HL-60 (cell line): ENCODE results near the gene SF3B2.

Experiments
- DNase-seq, 2 experiments: peaks; one replicate each; pipeline ENCODE4 v3.0.0-alpha.2; 2010 to 2020; ENCODE audit warnings: low read depth in 1 of 2, low spot score in 1 of 2
- H3K27ac ChIP-seq: fragments of 250-450 bp; sonication (Bioruptor Pico); replicated peaks from 2 replicates; pipeline ENCODE4 v1.5.1; 2020; ENCODE audit warnings: mild to moderate bottlenecking, moderate library complexity
- H3K27me3 ChIP-seq: fragments of 250-450 bp; sonication (Bioruptor Pico); 2 replicates; pipeline ENCODE4 v1.5.1; 2021; ENCODE audit warnings: mild to moderate bottlenecking, moderate library complexity; ENCODE audit not compliant: insufficient read depth, poor library complexity, severe bottlenecking
- H3K4me3 ChIP-seq: replicated peaks from 2 replicates; pipeline ENCODE4 v1.5.1; 2011; ENCODE audit warnings: mild to moderate bottlenecking, control low read depth, low read length; ENCODE audit not compliant: insufficient read depth
- GABPA ChIP-seq: IDR thresholded peaks from 2 replicates; pipeline ENCODE4 v1.6.1; 2012; ENCODE audit warnings: low read depth
- POLR2AphosphoS5 ChIP-seq: IDR thresholded peaks from 2 replicates; pipeline ENCODE4 v1.6.1; 2012; ENCODE audit warnings: low read depth
- SPI1 ChIP-seq: IDR thresholded peaks from 2 replicates; pipeline ENCODE4 v1.6.1; 2012; ENCODE audit warnings: low read depth, mild to moderate bottlenecking, borderline replicate concordance
- TF ChIP-seq, protein P1 (sequence below): IDR thresholded peaks from one replicate; pipeline ENCODE4 v1.5.1; 2011; ENCODE audit warnings: low read length, control low read depth, inconsistent platforms; ENCODE audit not compliant: insufficient read depth
- TF ChIP-seq, protein P2 (sequence below): IDR thresholded peaks from 2 replicates; pipeline ENCODE4 v1.6.1; 2012; ENCODE audit warnings: low read depth; ENCODE audit not compliant: insufficient replicate concordance

The SF3B2 gene

DNA sequence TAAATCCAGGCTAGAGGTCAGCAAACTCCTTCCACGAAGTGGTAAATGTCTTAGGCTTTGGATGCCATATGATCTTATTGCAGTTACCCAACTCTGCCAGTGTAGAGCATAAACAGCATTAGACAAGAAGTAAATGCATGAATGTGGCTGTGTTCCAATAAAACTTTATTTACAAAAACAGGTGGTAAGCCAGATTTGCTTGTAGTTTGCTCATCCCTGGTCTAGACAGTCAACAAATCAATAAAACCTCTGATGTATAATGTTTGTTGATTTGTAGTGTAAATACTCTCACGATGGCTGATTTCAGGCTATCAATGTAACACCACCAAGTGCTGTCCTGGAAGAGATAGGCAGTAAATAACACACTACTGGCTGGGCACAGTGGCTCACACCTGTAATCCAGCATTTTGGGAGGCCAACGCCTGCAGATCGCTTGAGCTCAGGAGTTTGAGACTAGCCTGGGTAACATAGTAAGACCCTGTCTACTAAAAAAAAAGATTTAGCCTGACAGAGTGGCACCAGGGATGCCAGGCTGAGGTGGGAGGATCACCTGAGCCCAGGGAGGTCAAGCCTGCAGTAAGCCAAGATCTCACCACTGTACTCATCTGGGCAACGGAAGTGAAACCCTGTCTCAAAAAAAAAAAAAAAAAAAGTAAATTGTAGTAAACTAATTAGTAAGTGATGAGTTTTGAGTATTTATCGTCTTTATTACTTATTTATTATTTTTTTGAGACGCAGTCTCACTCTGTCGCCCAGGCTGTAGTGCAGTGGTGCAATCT is 19.0 kb upstream of the SF3B2 start:
- peaks cover 2% of the 10 kb centered on the region for H3K27me3 ChIP-seq
- H3K4me3 ChIP-seq: no peak overlapping the region
- DNase-seq: no peak
- TF ChIP-seq GABPA: no peak
- H3K27ac ChIP-seq: no peak overlapping the region

DNA sequence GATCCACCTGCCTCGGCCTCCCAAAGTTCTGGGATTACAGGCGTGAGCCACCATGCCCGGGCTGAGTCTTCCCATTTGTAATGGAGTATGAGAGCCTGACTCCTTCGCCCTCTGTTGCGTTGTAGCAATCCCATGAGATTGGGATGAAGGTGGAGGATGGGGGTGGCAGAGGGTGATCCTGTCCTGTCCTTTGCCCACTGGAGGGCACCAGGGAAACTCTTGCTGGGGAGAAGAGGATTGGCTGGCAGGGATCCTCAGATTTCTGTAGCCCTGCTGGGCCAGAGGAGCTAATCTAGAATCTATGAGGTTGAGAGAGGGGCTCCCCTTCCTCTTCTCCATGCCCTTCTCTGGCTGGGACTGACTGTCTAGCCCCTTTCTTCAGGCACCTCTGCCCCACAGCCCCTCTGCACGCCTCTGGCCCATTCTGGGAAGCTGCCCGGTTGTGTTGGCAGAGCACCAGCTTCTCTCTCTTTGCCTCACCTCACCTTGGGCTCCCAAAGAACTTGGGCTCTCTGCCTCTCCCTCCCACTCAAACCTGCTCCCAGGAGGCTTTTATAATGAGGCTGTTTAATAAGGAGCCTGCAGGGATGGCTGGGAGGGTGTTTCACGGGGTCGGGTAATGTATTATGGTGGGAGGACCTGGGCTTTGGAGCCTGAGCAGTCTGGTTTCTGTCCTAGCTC is 16.4 kb upstream of the SF3B2 start:
- TF ChIP-seq, protein P1, sequence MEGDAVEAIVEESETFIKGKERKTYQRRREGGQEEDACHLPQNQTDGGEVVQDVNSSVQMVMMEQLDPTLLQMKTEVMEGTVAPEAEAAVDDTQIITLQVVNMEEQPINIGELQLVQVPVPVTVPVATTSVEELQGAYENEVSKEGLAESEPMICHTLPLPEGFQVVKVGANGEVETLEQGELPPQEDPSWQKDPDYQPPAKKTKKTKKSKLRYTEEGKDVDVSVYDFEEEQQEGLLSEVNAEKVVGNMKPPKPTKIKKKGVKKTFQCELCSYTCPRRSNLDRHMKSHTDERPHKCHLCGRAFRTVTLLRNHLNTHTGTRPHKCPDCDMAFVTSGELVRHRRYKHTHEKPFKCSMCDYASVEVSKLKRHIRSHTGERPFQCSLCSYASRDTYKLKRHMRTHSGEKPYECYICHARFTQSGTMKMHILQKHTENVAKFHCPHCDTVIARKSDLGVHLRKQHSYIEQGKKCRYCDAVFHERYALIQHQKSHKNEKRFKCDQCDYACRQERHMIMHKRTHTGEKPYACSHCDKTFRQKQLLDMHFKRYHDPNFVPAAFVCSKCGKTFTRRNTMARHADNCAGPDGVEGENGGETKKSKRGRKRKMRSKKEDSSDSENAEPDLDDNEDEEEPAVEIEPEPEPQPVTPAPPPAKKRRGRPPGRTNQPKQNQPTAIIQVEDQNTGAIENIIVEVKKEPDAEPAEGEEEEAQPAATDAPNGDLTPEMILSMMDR: no peak
- TF ChIP-seq SPI1 (no peak), POLR2AphosphoS5 (no peak), GABPA (no peak)
- TF ChIP-seq, protein P2, sequence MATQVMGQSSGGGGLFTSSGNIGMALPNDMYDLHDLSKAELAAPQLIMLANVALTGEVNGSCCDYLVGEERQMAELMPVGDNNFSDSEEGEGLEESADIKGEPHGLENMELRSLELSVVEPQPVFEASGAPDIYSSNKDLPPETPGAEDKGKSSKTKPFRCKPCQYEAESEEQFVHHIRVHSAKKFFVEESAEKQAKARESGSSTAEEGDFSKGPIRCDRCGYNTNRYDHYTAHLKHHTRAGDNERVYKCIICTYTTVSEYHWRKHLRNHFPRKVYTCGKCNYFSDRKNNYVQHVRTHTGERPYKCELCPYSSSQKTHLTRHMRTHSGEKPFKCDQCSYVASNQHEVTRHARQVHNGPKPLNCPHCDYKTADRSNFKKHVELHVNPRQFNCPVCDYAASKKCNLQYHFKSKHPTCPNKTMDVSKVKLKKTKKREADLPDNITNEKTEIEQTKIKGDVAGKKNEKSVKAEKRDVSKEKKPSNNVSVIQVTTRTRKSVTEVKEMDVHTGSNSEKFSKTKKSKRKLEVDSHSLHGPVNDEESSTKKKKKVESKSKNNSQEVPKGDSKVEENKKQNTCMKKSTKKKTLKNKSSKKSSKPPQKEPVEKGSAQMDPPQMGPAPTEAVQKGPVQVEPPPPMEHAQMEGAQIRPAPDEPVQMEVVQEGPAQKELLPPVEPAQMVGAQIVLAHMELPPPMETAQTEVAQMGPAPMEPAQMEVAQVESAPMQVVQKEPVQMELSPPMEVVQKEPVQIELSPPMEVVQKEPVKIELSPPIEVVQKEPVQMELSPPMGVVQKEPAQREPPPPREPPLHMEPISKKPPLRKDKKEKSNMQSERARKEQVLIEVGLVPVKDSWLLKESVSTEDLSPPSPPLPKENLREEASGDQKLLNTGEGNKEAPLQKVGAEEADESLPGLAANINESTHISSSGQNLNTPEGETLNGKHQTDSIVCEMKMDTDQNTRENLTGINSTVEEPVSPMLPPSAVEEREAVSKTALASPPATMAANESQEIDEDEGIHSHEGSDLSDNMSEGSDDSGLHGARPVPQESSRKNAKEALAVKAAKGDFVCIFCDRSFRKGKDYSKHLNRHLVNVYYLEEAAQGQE: no peak
- Histone ChIP-seq H3K27me3 (peaks cover 2% of the 10 kb centered on the region), H3K4me3 (no peak overlapping the region), H3K27ac (no peak overlapping the region)
- DNase-seq: no peak

- no peak overlapping the region for H3K27ac ChIP-seq
- H3K27me3 ChIP-seq: peaks cover 2% of the 10 kb centered on the region
- no peak for DNase-seq
- H3K4me3 ChIP-seq: no peak overlapping the region
- TF ChIP-seq, protein P1: no peak
- TF ChIP-seq SPI1 (no peak), POLR2AphosphoS5 (no peak), GABPA (no peak)
- TF ChIP-seq, protein P2: no peak
Observed at GRCh38 chr11:66036334-66036710, 15.8 kb upstream of the SF3B2 start.

- H3K27ac ChIP-seq: no peak overlapping the region
- TF ChIP-seq, protein P1: no peak
- no peak for TF ChIP-seq GABPA
- TF ChIP-seq, protein P2: no peak
- no peak for TF ChIP-seq SPI1
- TF ChIP-seq POLR2AphosphoS5: no peak
Observed at GRCh38 chr11:66037327-66037726, 14.8 kb upstream of the SF3B2 start.

More at GRCh38 chr11:66037327-66037726, 14.8 kb upstream of the SF3B2 start:
- DNase-seq: no peak
- Histone ChIP-seq H3K4me3 (no peak overlapping the region), H3K27me3 (peaks cover 2% of the 10 kb centered on the region)
